ENCODE measurements around the gene TMEM91. TPM values are rescaled to one million over a fixed set of nuclear protein-coding genes. Genes with fewer than 3 reads are reported as not detected.

TMEM91 gene
- total and polyA plus RNA-seq, 2 of the 13 experiments (the other 11 are each of a cell fraction or from before 2014, with no cell fraction given), result 6.3 to 10.3 TPM

DNA sequence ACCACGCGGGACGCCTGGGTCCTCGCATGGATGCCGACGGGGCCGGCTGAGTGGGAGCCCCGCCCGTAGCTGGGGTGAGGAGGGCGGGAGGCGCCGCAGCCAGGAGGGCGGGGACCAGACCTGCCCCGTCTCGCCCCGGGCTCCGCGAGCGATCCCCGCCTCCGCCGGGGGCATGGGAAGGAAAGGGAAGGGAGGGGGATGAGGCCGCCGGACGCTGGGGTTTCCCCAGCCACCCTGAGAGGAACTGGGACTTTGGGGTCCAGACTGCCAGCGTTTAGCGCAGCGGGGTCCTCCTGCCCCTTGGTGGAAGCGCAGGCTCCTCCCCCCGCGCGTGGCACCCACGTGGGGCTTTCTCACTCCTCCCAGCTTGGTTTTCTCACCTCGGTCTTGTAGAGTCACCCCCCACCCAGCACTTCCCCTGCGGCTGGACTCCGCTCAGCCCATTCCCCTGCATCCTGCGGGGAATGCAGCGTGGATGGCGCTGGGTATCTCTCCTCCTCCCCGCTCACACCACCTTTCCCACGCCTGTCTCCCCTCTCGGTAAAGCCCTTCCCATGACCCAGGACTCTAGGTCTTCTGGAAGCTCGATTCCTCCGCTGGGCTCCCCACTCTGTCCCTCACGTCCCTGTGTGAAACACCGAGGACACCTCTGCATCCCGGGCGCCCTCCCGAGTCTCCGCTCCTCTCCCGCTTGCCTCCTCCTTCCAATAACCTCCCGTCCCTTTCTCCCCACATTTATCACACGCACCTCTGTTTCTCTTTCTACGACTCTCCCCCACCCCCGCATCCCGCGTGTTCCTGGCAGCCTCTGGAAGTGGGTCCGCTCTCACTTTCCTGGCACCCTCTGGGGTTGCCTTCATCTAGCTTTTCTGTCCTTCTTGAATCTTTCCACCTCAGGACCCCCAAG, 24.7 kb upstream of the TMEM91 start (continued):
- TF ChIP-seq, protein P1, sequence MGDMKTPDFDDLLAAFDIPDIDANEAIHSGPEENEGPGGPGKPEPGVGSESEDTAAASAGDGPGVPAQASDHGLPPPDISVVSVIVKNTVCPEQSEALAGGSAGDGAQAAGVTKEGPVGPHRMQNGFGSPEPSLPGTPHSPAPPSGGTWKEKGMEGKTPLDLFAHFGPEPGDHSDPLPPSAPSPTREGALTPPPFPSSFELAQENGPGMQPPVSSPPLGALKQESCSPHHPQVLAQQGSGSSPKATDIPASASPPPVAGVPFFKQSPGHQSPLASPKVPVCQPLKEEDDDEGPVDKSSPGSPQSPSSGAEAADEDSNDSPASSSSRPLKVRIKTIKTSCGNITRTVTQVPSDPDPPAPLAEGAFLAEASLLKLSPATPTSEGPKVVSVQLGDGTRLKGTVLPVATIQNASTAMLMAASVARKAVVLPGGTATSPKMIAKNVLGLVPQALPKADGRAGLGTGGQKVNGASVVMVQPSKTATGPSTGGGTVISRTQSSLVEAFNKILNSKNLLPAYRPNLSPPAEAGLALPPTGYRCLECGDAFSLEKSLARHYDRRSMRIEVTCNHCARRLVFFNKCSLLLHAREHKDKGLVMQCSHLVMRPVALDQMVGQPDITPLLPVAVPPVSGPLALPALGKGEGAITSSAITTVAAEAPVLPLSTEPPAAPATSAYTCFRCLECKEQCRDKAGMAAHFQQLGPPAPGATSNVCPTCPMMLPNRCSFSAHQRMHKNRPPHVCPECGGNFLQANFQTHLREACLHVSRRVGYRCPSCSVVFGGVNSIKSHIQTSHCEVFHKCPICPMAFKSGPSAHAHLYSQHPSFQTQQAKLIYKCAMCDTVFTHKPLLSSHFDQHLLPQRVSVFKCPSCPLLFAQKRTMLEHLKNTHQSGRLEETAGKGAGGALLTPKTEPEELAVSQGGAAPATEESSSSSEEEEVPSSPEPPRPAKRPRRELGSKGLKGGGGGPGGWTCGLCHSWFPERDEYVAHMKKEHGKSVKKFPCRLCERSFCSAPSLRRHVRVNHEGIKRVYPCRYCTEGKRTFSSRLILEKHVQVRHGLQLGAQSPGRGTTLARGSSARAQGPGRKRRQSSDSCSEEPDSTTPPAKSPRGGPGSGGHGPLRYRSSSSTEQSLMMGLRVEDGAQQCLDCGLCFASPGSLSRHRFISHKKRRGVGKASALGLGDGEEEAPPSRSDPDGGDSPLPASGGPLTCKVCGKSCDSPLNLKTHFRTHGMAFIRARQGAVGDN (CRISPR knock-in tag; IDR thresholded peaks at IDR 0.05), result peak; percentile 53
- no peak for TF ChIP-seq XRCC5 (optimal IDR thresholded peaks at IDR 0.05; ENCODE audit: low read length)
- no peak for TF ChIP-seq CENPX (CRISPR knock-in tag; IDR thresholded peaks at IDR 0.05)
- 0 out of 2 replicates have a peak, but pooled peaks have one; percentile 43 for TF ChIP-seq SP4 (CRISPR knock-in tag; IDR thresholded peaks at IDR 0.05)
- TF ChIP-seq RXRA (CRISPR knock-in tag; IDR thresholded peaks at IDR 0.05), result 0 out of 2 replicates have a peak, but pooled peaks have one; percentile 11
- TF ChIP-seq GPN1 (CRISPR knock-in tag; IDR thresholded peaks at IDR 0.05; ENCODE audit: borderline replicate concordance), result no peak
- TF ChIP-seq ZNF543 (CRISPR knock-in tag; IDR thresholded peaks at IDR 0.05), result 0 out of 2 replicates have a peak, but pooled peaks have one; percentile 40
- peak; percentile 48; the same call in 1 of the 2 replicates for TF ChIP-seq HDAC1 (CRISPR knock-in tag; IDR thresholded peaks at IDR 0.05)
- no peak for TF ChIP-seq ZNF510 (CRISPR knock-in tag; IDR thresholded peaks at IDR 0.05; ENCODE audit: low read depth)
- peak; percentile 45; the same call in 1 of the 2 replicates for TF ChIP-seq GABPB1 (CRISPR knock-in tag; IDR thresholded peaks at IDR 0.05)
- TF ChIP-seq, protein P2, sequence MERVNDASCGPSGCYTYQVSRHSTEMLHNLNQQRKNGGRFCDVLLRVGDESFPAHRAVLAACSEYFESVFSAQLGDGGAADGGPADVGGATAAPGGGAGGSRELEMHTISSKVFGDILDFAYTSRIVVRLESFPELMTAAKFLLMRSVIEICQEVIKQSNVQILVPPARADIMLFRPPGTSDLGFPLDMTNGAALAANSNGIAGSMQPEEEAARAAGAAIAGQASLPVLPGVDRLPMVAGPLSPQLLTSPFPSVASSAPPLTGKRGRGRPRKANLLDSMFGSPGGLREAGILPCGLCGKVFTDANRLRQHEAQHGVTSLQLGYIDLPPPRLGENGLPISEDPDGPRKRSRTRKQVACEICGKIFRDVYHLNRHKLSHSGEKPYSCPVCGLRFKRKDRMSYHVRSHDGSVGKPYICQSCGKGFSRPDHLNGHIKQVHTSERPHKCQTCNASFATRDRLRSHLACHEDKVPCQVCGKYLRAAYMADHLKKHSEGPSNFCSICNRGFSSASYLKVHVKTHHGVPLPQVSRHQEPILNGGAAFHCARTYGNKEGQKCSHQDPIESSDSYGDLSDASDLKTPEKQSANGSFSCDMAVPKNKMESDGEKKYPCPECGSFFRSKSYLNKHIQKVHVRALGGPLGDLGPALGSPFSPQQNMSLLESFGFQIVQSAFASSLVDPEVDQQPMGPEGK (CRISPR knock-in tag; IDR thresholded peaks at IDR 0.05), result peak; percentile 53
- TF ChIP-seq ZNF282 (IDR thresholded peaks at IDR 0.05; ENCODE audit: partially characterized antibody), result no peak
- no peak for TF ChIP-seq RXRB (CRISPR knock-in tag; IDR thresholded peaks at IDR 0.05; ENCODE audit: borderline replicate concordance)
- TF ChIP-seq AGO2 (optimal IDR thresholded peaks at IDR 0.05; ENCODE audit: low read depth, low read length), result peak; percentile 70
- 0 out of 2 replicates have a peak, but pooled peaks have one; percentile 30 for TF ChIP-seq ZNF670 (CRISPR knock-in tag; IDR thresholded peaks at IDR 0.05; ENCODE audit: borderline replicate concordance)
- TF ChIP-seq SAFB2 (CRISPR knock-in tag; IDR thresholded peaks at IDR 0.05; ENCODE audit: borderline replicate concordance, low read depth), result no peak
- TF ChIP-seq HDAC2 (CRISPR knock-in tag; IDR thresholded peaks at IDR 0.05), result 0 out of 2 replicates have a peak, but pooled peaks have one; percentile 12
- peak; percentile 39; the same call in 1 of the 2 replicates for TF ChIP-seq ZC3H13 (CRISPR knock-in tag; IDR thresholded peaks at IDR 0.05)
- no peak for TF ChIP-seq NR2F1 (CRISPR knock-in tag; IDR thresholded peaks at IDR 0.05)
- no peak for TF ChIP-seq RORA (CRISPR knock-in tag; IDR thresholded peaks at IDR 0.05)
- no peak for TF ChIP-seq ZNF841 (CRISPR knock-in tag; IDR thresholded peaks at IDR 0.05; ENCODE audit: borderline replicate concordance)
- TF ChIP-seq SYNCRIP (IDR thresholded peaks at IDR 0.05; ENCODE audit: insufficient read depth, low read depth, low read length), result no peak
- TF ChIP-seq SRF (IDR thresholded peaks at IDR 0.05; ENCODE audit: low read depth, low read length), result no peak

Data from HepG2 (cell line).